PFSK-1 (cell line): ENCODE measurements around the gene MFAP4.

Experiments used
- FOXP2 ChIP-seq: optimal IDR thresholded peaks from 2 replicates; pipeline ENCODE3; 2011; ENCODE audit warnings: borderline replicate concordance, control low read depth, inconsistent platforms; ENCODE audit not compliant: insufficient read depth; ENCODE audit errors: extremely low read length, extremely low read depth
- POLR2AphosphoS5 ChIP-seq: IDR thresholded peaks from 2 replicates; pipeline ENCODE4 v1.6.1; 2012; ENCODE audit warnings: low read depth, mild to moderate bottlenecking, control low read depth, low read length, moderate library complexity
- REST ChIP-seq, 2 experiments: IDR thresholded peaks; 2 replicates each; pipeline versions ENCODE4 v1.6.1 to v1.8.0; 2011 to 2012; ENCODE audit warnings: low read depth in 2 of 2, low read length in 2 of 2, control low read depth in 1 of 2, inconsistent platforms in 1 of 2, mild to moderate bottlenecking in 1 of 2, moderate library complexity in 1 of 2; ENCODE audit not compliant: insufficient read depth in 1 of 2
- SIN3A ChIP-seq: IDR thresholded peaks from 2 replicates; pipeline ENCODE4 v1.6.1; 2012; ENCODE audit warnings: mild to moderate bottlenecking, low read length, moderate library complexity, borderline replicate concordance; ENCODE audit not compliant: insufficient read depth
- TAF1 ChIP-seq: IDR thresholded peaks from 2 replicates; pipeline ENCODE4 v1.6.1; 2012; ENCODE audit warnings: low read length, control low read depth, borderline replicate concordance; ENCODE audit not compliant: insufficient read depth

MFAP4 gene

GRCh38 chr17:19371259-19372010 is 15.6 kb downstream of the MFAP4 start:
- TF ChIP-seq TAF1, result no peak
- TF ChIP-seq SIN3A, result no peak
- no peak for TF ChIP-seq FOXP2
- no peak for TF ChIP-seq REST (IDR thresholded peaks at IDR 0.05; ENCODE audit: insufficient read depth in 1 of 2, low read depth in 2 of 2, low read length in 2 of 2)
- no peak for TF ChIP-seq POLR2AphosphoS5

GRCh38 chr17:19370493-19370960 is 16.5 kb downstream of the MFAP4 start:
- peak; percentile 20 for TF ChIP-seq FOXP2
- TF ChIP-seq SIN3A, result no peak
- no peak for TF ChIP-seq POLR2AphosphoS5
- no peak for TF ChIP-seq REST (IDR thresholded peaks at IDR 0.05; ENCODE audit: insufficient read depth in 1 of 2, low read depth in 2 of 2, low read length in 2 of 2)

- TF ChIP-seq REST (IDR thresholded peaks at IDR 0.05; ENCODE audit: insufficient read depth in 1 of 2, low read depth in 2 of 2, low read length in 2 of 2), result no peak
Observed at GRCh38 chr17:19369846-19370492, 17.0 kb downstream of the MFAP4 start.

GRCh38 chr17:19369107-19369778 is 17.7 kb downstream of the MFAP4 start:
- TF ChIP-seq FOXP2 (no peak), SIN3A (no peak), POLR2AphosphoS5 (no peak), REST (IDR thresholded peaks at IDR 0.05; ENCODE audit: insufficient read depth in 1 of 2, low read depth in 2 of 2, low read length in 2 of 2) (no peak), TAF1 (no peak)
